B cell (primary cell): ENCODE data around the gene EXOC7. TPM values are rescaled to one million over a fixed set of nuclear protein-coding genes. Genes with fewer than 3 reads are reported as not detected.

Source experiments
- ATAC-seq: fragments of 200-7000 bp; cut with Tn5 transposase; one replicate; pipeline ENCODE4 v1.10.0; 2021; ENCODE audit warnings: low read depth, mild to moderate bottlenecking, moderate number of reproducible peaks, moderate library complexity
- CTCF ChIA-PET: fragments of 350-600 bp; sonication (Branson Sonifier 250); formaldehyde crosslinking; loops from one replicate; lab custom pipeline; 2021; ENCODE audit warnings: antibody characterized with exemption, inconsistent platforms; lab: Charles Lee
- POLR2A ChIA-PET: fragments of 350-600 bp; sonication (Branson Sonifier 250); formaldehyde crosslinking; loops from one replicate; lab custom pipeline; 2021; ENCODE audit warnings: antibody characterized with exemption; lab: Charles Lee
- DNase-seq: peaks from one replicate; pipeline ENCODE4 v3.0.0; 2013
- H2AFZ ChIP-seq: 2 replicates; pipeline ENCODE4 v1.6.1; 2012; ENCODE audit warnings: mild to moderate bottlenecking, low read depth, low read length; ENCODE audit not compliant: insufficient read depth, poor library complexity, severe bottlenecking
- H3K27ac ChIP-seq, 2 donors: 1 replicate in 1 of 2; 2 replicates in 1 of 2; pipeline ENCODE4 v1.5.1; 2012 to 2013; ENCODE audit warnings: low read length in 2 of 2, mild to moderate bottlenecking in 2 of 2, moderate library complexity in 1 of 2
- H3K27me3 ChIP-seq, 4 experiments: fragments of 200-600 bp in 1 of 4; sonication (generic) in 1 of 4; replicated peaks in 1 of 4; 1 replicate in 2 of 4; 2 replicates in 2 of 4; pipeline versions ENCODE4 v1.6.1 to v1.7.0; 2013 to 2016; ENCODE audit warnings: low read length in 3 of 4, mild to moderate bottlenecking in 2 of 4, mixed read lengths in 1 of 4, moderate library complexity in 1 of 4; ENCODE audit not compliant: insufficient read depth in 4 of 4, control insufficient read depth in 3 of 4; ENCODE audit errors: control extremely low read depth in 1 of 4
- H3K36me3 ChIP-seq, 2 experiments: replicated peaks in 1 of 2; 1 replicate in 1 of 2; 2 replicates in 1 of 2; pipeline versions ENCODE4 v1.6.1 to v1.7.1; 2013; ENCODE audit warnings: low read length in 1 of 2; ENCODE audit not compliant: insufficient read depth in 2 of 2, control insufficient read depth in 1 of 2; ENCODE audit errors: control extremely low read depth in 1 of 2, extremely low read depth in 1 of 2
- H3K4me1 ChIP-seq, 2 donors: fragments of 200-600 bp in 1 of 2; sonication (generic) in 1 of 2; 1 replicate in 1 of 2; 2 replicates in 1 of 2; pipeline versions ENCODE4 v1.5.1 to v1.6.1; 2013 to 2017; ENCODE audit warnings: low read length in 2 of 2; ENCODE audit not compliant: control insufficient read depth in 2 of 2, insufficient read depth in 2 of 2
- H3K4me2 ChIP-seq: replicated peaks from 2 replicates; pipeline ENCODE3; 2012; ENCODE audit warnings: mild to moderate bottlenecking, low read depth, low read length; ENCODE audit not compliant: poor library complexity, severe bottlenecking
- H3K4me3 ChIP-seq, 5 experiments: fragments of 200-600 bp in 1 of 5; sonication (generic) in 1 of 5; 1 replicate in 3 of 5; 2 replicates in 2 of 5; pipeline versions ENCODE4 v1.5.1 to v1.7.0; 2011 to 2016; ENCODE audit warnings: low read length in 4 of 5, mild to moderate bottlenecking in 4 of 5, low read depth in 2 of 5, control low read depth in 1 of 5, moderate library complexity in 1 of 5; ENCODE audit not compliant: insufficient read depth in 1 of 5; ENCODE audit errors: control extremely low read depth in 1 of 5, extremely low read depth in 1 of 5
- H3K79me2 ChIP-seq: fragments of 200-600 bp; sonication (generic); one replicate; pipeline ENCODE4 v1.6.0; 2016; ENCODE audit warnings: low read length; ENCODE audit not compliant: control insufficient read depth, insufficient read depth
- H3K9ac ChIP-seq: fragments of 200-600 bp; sonication (generic); 2 replicates; pipeline ENCODE4 v1.6.1; 2017; ENCODE audit warnings: mild to moderate bottlenecking, low read length, moderate library complexity
- H3K9me3 ChIP-seq, 3 donors: one replicate each; pipeline versions ENCODE4 v1.6.1 to v1.7.1; 2013; ENCODE audit warnings: low read length in 2 of 3; ENCODE audit not compliant: control insufficient read depth in 2 of 3, insufficient read depth in 1 of 3; ENCODE audit errors: control extremely low read depth in 1 of 3
- H4K20me1 ChIP-seq: 2 replicates; pipeline ENCODE4 v1.6.0; 2012; ENCODE audit warnings: mild to moderate bottlenecking, low read length; ENCODE audit not compliant: insufficient read depth, control insufficient read depth, poor library complexity, severe bottlenecking
- H3K27ac Mint-ChIP-seq: one replicate; pipeline ENCODE4 v1.8.0; 2021; ENCODE audit warnings: mixed read lengths
- H3K27me3 Mint-ChIP-seq: one replicate; pipeline ENCODE4 v1.8.0; 2021; ENCODE audit warnings: mixed read lengths
- H3K4me1 Mint-ChIP-seq: one replicate; pipeline ENCODE4 v1.8.0; 2021; ENCODE audit warnings: mixed read lengths
- H3K4me3 Mint-ChIP-seq: one replicate; pipeline ENCODE4 v1.8.0; 2021; ENCODE audit warnings: mixed read lengths
- H3K9me3 Mint-ChIP-seq: one replicate; pipeline ENCODE4 v1.8.0; 2022; ENCODE audit warnings: mixed read lengths; ENCODE audit not compliant: insufficient read depth
- CTCF ChIP-seq: fragments of 200-600 bp; IDR thresholded peaks from one replicate; pipeline ENCODE4 v1.8.0; 2022; ENCODE audit warnings: antibody characterized with exemption, mild to moderate bottlenecking
- EZH2 ChIP-seq: IDR thresholded peaks from 2 replicates; pipeline ENCODE4 v1.6.1; 2012; ENCODE audit warnings: borderline replicate concordance, low read depth, mild to moderate bottlenecking, moderate library complexity, low read length; ENCODE audit not compliant: insufficient read depth, poor library complexity, severe bottlenecking
- WGBS: methylation state at CpG from one replicate; pipeline ENCODE4 v1.1.5; 2013; ENCODE audit warnings: missing lambda C conversion rate; ENCODE audit not compliant: insufficient coverage; 5-methylcytosine and 5-hydroxymethylcytosine counted together
- intact Hi-C: fragments of 100-400 bp; cut with micrococcal nuclease; formaldehyde crosslinking; loops from one replicate; pipeline ENCODE4 v1.10.0; 2022
- polyA plus RNA-seq: library from polyadenylated mRNA; depleted of rRNA; stranded (reverse); fragments of >200 nt; gene quantifications from 2 replicates; pipeline ENCODE4 v1.2.3, GENCODE V29; 2012
- total RNA-seq, 2 donors: library from RNA; stranded (reverse); fragments of 120-200 nt in 1 of 2; gene quantifications; 1 replicate in 1 of 2; 2 replicates in 1 of 2; pipeline versions ENCODE4 v1.2.3 to v1.2.4, GENCODE V29; 2013 to 2022

The EXOC7 gene
- total and polyA plus RNA-seq, 2 donors (not counting 1 experiment from before 2014, with no cell fraction given) = 105 to 194 TPM

- ATAC-seq = no peak
- DNase-seq = no peak
- Histone ChIP-seq H3K9me3 (peaks cover 0 to 3% (median 0%) of the 10 kb centered on the region in 3 donors), H4K20me1 (peaks cover 21% of the 10 kb centered on the region), H3K27ac (no peak overlapping the region), H3K9ac (no peak overlapping the region), H3K4me1 (no peaks in the 10 kb centered on the region), H2AFZ (no peak overlapping the region), H3K4me2 (no peak overlapping the region), H3K79me2 (peaks cover 14% of the 10 kb centered on the region), H3K36me3 (peaks cover 0 to 89% of the 10 kb centered on the region in 2 experiments), H3K27me3 (no peaks in the 10 kb centered on the region), H3K4me3 (no peak overlapping the region)
- H3K4me1 Mint-ChIP-seq = no peaks in the 10 kb centered on the region
- intact Hi-C loops = no loop called here
- WGBS = 98% methylated on average over 25 of the region's 25 CpGs
- TF ChIP-seq EZH2 = no peak
- no peak for TF ChIP-seq CTCF
- H3K27ac Mint-ChIP-seq = no peak overlapping the region
- H3K4me3 Mint-ChIP-seq = no peak overlapping the region
- no peaks in the 10 kb centered on the region for H3K27me3 Mint-ChIP-seq
- no peaks in the 10 kb centered on the region for H3K9me3 Mint-ChIP-seq
- ChIA-PET POLR2A (interaction anchor here (0.6 kb wide), 2 partner anchors 885 to 1324 kb away, joined by 3 to 10 read pairs; no protein-coding TSS in a partner anchor), CTCF (no interaction called here)
These were observed 14.6 kb downstream of the EXOC7 start for GRCh38 chr17:76088868-76089576.
